GM19099 (cell line): ENCODE measurements around the gene CBARP.

ENCODE experiments used
- POLR2A ChIP-seq: IDR thresholded peaks from 3 replicates; pipeline ENCODE4 v1.6.1; 2011; ENCODE audit warnings: low read depth; ENCODE audit not compliant: insufficient read length; ENCODE audit errors: extremely low read depth

CBARP gene

DNA sequence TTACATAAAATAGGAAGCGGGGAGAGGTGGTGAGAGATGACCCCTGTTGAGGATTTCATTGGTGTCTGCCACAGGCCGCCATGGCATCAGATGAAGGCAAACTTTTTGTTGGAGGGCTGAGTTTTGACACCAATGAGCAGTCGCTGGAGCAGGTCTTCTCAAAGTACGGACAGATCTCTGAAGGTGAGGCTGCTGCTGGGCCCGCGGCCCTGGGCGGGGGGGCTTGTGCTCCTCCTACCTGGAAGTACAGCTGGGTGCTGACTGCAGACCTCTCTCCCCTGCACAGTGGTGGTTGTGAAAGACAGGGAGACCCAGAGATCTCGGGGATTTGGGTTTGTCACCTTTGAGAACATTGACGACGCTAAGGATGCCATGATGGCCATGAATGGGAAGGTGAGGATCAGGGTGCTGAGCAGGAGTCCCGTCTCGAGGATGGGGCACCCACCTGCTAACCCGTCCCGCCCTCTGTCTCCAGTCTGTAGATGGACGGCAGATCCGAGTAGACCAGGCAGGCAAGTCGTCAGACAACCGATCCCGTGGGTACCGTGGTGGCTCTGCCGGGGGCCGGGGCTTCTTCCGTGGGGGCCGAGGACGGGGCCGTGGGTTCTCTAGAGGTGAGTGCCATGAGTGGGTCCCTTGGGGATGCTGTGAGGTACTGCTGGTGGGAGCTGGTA is 33.2 kb upstream of the CBARP start:
- TF ChIP-seq POLR2A: peak; percentile 3

DNA sequence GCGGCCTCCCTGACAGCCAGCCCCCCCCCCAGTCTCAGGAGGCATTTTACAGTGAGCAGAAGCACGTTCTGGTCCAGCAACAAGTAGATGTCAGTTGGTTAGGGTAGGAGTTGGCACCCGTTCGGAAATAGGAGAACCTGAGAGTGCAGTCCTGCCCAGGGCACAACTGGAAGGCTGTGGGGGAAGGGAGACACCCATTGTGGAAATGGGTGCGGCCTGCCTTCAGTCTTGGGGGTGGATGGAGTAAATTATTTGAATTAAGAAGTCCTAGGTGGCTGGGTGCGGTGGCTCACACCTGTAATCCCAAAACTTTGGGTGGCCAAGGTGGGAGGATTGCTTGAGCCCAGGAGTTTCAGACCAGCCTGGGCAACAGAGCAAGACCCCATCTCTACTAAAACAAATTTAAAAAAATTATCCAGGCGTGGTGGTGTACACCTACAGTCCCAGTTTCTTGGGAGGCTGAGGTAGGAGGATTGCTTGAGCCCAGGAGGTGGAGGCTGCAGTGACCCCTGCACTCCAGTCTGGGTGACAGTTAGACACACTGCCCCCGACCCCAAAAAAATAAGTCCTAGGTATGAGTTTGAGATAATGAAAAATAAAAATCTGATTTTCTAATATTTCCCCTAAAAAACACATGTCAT is 32.5 kb upstream of the CBARP start:
- peak; percentile 7 for TF ChIP-seq POLR2A

DNA sequence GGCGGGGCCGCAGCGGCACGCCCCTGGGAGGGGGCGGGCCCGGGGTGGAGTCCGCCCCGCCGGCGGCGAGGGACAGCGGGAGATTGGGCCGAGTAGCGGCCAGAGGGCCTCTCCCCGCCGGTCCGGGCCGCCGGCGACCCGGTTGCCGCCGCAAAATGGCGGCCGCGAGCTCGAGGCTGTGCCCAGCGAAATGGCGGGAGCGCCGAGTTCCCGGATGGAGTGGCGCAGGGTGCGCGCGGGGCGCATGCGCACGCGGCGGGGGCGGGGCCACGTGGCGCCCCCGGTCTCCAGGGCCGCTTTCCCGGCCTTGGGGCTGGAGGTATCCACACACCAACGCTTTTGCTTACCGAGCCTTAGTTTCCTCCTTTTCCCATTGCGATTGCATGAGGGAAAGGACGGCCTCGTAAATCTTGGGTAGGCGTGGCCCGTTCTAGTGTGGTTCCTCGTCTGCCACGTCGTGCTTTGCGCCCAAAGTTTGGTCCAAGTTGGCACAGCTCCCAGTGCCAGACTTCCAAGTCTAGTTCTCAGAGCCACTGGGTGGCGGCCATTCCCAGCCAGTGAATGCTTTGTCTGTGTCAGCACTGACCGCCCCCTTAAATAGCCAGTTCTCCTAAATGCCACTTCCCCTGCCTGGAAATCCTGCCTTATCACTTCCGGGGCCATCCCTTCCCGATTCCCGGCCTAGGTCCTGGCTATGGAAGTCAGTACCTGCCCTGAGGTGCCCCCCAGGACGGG is 31.8 kb upstream of the CBARP start:
- TF ChIP-seq POLR2A: peak; percentile 33

DNA sequence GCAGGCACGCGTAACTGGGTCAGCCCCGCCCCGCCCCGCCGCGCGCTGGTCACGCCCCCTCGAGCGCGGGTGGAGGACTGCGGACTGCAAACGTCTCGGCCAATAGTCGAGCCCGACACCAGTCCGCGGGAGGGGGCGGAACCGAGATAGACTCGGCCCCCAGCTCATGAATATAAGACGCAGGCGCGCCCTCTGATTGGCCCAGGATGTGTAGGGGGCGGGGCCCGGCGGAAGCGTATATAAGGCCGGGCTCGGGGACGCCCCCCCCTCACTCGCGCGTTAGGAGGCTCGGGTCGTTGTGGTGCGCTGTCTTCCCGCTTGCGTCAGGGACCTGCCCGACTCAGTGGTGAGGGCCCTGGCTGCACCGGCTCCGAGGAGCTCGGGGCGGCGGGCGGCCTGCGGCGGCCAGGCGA is 31.3 kb upstream of the CBARP start, which contains the start of gene CIRBP:
CIRBP (plus strand) TSS at position 268 of the 413 bp plus-strand sequence. CDS start 1,602 bp downstream, outside the sequence.
- peak; percentile 100 for TF ChIP-seq POLR2A

DNA sequence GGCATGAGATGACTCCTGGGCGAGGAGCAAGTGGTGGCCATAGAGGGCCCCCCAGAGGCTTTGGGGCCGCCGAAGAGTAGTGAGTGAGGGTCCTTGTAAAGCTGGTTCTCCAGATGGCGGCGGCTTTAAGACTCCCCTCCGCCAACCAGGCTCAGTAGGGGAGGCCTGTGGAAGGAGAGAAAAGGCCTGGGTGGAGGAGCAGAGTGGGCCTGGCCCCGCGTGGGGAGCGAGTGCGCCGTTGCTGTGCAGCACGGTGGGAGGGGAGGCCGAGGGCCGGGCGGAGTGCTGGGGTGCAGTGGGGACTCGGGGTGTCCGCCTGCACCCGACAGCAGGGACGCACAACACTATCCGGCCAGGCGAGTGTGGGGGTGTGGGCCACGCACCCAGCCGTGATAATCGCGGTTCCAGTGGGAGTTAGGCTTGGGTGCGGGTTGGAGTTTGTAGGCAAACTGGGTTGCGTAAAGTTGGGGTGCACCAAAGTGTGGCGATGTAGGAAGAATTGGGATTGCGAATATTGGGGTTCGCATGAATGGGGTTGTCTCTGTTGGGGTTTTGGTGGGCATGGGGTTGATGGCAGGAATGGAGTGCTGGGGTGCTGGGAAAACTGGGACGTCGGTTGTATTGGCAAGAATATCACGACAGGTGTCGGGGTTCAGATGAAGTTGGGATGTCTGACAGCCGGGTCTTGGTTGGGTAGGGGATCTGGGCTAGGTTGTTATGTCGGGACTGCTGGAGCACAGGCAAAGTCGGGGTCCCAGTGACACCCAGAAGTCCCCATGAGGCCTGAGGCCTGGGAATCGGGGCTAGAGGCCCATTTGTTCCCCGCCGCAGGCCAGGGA is 30.6 kb upstream of the CBARP start:
- TF ChIP-seq POLR2A: no peak

DNA sequence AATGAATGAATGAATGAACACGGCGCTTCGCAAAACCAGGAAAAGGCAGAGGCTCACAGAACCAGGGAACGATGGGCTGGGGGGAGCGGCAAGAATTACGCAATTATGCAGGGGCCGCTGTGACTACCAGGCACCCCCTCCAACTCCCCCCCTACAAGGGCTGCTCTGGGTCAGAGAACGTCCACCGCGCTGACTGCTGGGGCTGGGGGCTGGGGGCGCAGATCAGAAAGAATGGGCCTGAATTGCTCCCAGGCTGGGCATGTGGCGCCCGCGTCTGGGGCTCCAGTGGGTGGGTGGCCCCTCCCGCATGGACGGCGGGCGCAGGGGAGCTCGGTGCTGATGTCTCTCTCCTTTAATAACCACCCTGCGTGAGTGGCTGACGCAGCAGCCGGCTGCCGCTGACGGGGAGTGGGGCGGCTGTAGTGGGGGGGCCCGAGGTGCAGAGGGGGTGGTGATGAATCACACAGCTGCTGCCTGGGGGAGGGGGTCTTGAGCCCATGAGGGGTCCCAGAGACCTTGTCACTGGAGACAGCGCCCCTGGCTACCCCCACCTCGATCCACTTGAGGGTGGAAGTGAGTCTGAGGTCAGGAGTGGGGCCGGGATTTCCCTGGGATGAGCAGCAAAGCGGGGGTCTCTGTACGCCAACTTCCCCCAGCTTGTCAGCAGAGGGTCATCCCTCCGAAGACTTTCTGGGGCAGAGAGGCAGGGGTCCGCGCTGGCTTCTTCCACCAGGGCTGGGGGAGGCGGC is 29.8 kb upstream of the CBARP start:
- TF ChIP-seq POLR2A: no peak

DNA sequence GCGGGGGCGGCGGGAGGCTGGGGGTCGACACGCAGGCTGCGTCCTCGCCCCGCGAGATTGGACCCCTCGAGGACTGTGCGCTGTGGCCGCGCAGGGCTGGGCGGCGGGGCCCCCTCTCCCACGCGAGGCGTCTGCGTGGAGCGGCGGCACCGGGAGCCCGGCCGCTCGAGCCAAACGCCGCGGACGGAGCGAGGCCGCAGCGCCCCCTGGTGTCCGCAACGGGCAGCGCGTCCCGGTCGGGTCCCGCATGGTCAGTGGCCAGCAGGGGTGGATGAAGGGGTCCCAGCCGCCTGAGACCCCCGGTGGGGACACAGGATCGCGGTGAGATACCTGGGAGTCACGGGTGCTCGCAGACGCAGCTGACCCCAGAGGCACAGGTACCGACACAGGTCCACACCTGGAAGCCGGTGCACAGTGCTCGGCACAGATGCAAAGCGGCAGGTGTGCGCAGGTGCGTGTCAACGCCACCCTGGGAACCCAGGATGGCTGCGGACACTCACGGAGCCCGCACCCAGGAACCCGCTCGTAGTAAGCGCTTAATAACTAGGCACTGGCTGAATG is 29.2 kb upstream of the CBARP start:
- peak; percentile 16 for TF ChIP-seq POLR2A

DNA sequence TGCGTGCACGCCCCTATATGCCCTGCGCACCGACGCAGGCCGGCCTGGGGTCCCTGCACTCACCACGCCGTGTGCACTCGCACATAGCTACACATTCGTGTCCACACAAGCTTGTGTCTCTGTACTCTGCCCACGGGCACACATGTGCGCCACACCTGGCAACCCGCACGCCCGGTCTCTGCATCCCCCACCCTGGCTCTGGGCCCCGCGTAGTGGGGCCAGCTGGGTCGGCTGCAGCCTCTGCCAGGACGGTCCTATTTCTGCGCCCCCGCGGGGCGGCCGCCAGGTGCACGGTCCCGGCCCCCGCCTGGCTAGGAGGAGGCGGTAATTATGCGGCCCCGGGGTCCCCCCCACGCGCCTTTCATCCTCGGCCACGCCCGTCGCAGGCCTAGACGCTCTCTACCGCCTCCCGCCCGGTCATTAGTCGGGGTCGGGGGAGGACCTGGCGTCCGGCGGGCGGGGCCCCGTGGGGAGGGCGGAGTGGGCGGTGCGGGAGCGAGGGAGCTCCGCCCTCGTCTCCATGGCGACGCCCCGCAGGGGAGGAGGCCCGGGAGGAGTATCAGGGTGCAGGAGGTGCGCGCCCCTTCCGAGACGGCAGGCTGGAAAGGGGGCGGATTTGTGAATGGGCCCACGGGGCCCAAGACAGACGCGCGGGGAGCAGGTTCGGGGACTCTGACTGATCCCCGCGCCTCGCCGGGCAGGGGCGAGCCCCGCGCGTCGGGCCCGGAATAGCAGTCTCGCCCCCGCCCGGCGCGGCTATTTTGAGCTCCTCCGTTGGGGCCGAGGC is 28.5 kb upstream of the CBARP start:
- TF ChIP-seq POLR2A: no peak

DNA sequence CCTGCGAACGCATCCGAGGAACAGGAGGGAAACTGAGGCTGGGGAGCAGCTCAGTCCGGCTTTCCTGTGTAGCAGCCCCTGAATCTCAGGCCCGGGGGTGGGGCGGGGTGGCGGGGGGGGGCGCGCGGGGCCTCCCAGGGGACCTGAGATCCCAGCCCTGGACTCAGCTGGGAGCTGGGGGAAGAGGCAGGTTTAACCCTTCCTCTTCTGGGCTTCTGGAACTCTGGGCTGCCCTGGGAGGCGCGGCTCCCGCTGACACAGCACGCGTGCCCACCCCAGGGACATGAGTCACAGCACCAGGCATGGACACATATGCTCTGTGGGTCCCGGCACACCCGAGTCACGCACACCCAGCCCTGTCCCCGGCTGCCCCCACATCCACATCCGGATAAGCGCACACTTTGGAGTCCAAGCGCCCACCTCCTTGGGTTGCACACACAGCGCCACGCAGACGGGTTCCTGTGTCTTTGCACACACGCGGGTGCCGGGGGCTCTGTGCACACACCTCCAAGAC is 27.9 kb upstream of the CBARP start:
- no peak for TF ChIP-seq POLR2A

DNA sequence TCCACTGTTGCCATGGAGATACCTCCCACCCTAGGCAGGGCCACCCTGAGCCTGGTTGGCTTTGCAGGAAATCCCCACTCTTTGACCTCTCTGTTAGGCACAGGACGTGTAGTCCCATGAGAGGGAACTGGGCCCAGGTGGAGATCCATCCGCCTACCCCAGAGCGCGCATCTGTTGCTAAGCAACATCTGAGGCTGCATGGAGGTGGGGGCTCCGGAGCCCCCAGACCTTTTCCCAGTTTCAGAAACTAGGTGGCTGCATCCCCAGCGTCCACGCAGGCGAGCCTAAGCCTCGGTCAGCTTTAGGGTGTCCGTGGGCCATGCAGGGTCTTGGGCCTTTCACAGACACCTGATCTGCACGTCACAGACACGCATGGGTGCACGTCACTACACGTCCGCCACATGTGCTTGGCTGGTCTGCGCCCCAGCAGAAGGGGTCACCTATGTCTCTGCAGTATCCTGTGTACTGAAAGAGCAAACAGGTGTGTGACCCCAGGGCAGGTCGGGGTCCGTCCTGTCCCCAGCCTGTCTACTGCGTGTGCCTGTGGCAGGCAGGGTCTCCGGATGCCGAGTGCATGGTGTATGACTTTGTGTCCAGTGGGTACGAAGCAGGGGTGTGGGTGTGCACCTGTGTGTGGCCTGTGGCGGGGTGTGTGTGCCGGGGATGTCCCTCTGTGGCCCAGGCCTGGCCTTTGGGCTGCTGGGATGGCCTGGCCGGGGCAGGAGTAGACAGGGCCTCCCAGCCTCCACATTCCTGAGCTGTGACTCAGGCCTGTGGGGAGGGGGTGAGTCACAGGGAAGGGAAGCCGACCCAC is 27.2 kb upstream of the CBARP start:
- TF ChIP-seq POLR2A: no peak

DNA sequence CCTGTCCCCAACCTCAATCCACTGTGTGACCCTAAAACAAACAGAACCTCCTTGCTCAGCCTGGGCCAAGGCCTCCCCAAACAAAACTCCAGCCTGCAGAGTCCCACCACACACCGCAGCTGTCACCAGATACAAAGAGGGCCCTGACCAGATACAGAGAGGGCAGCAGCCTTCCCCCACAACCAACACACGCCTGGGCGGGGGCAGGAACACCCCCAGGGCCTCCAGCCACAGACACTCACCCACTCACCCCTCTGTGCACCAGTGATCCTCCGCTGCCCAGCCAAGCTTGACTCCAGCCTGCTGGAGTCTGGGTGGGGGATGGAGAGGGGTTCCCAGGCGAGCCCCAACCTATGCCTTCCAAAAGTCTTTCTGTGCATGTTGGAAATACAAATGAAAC is 25.4 kb upstream of the CBARP start:
- no peak for TF ChIP-seq POLR2A

DNA sequence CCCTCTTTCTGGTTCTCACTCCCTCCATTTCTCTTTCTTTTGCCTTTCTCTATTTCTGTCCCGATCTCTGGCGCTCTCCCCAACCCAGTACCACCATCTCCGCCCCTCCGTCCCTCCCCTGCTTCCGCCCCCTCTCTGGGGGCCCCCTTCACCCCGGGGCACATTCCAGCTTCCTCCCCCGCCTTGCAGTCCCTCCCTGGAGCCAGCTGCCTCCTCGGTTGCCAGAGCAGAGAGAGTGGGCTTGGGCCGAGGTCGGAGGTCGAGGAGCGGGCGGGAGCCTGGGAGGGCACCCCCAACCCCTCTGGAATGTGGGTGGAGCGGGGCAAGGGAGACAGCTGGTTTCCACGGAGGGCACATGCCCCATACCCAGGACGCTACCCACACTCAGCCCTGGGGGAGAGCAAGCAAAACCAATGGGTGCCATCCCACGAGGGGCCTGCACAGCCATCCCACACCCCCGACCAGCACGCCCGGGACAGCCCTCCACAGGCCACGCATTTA is 24.9 kb upstream of the CBARP start:
- no peak for TF ChIP-seq POLR2A
